HEK293 (cell line): ENCODE results near the gene CMPK1.
A peak's percentile ranks its signal among the peaks of the same experiment; 100 is the strongest.

Source experiments
- CTCF ChIA-PET: fragments of 350-600 bp; formaldehyde crosslinking; extraction: SDS; loops from one replicate; lab custom pipeline; 2021; ENCODE audit warnings: antibody characterized with exemption; lab: Yijun Ruan, JAX
- POLR2A ChIA-PET: fragments of 300-600 bp; formaldehyde crosslinking; extraction: SDS; loops from one replicate; lab custom pipeline; 2020; ENCODE audit warnings: antibody characterized with exemption, inconsistent platforms; lab: Yijun Ruan, JAX
- H3K27ac ChIP-seq: fragments of 200-500 bp; sonication (Bioruptor generic); 2 replicates; pipeline ENCODE4 v1.5.1; 2014; ENCODE audit warnings: low read depth, low read length, control low read depth, inconsistent platforms; ENCODE audit errors: extremely low read depth
- H3K36me3 ChIP-seq, 2 experiments: fragments of 200-500 bp in 1 of 2; sonication (Bioruptor generic) in 1 of 2; 1 replicate in 1 of 2; 2 replicates in 1 of 2; pipeline ENCODE4 v1.5.1; 2014 to 2017; ENCODE audit warnings: inconsistent platforms in 2 of 2, low read length in 2 of 2; ENCODE audit not compliant: control insufficient read depth in 2 of 2, insufficient read depth in 1 of 2
- H3K4me1 ChIP-seq: fragments of 200-500 bp; sonication (Bioruptor generic); 2 replicates; pipeline ENCODE4 v1.5.1; 2014; ENCODE audit warnings: mild to moderate bottlenecking, low read length, inconsistent platforms; ENCODE audit not compliant: control insufficient read depth, insufficient read depth
- H3K4me3 ChIP-seq: 2 replicates; pipeline ENCODE4 v1.5.1; 2011; ENCODE audit warnings: low read depth, mild to moderate bottlenecking, control low read depth, low read length, moderate library complexity
- H3K9me3 ChIP-seq: fragments of 200-500 bp; sonication (Bioruptor generic); 2 replicates; pipeline ENCODE4 v1.5.1; 2014; ENCODE audit warnings: low read depth, low read length, inconsistent platforms; ENCODE audit not compliant: control insufficient read depth, insufficient read depth
- CTCF ChIP-seq: fragments of 450-650 bp; formaldehyde crosslinking; IDR thresholded peaks from 2 replicates; pipeline ENCODE4 v1.5.1; 2016; ENCODE audit warnings: missing biosample characterization, missing genetic modification characterization
- KLF9 ChIP-seq: fragments of 450-650 bp; formaldehyde crosslinking; IDR thresholded peaks from 2 replicates; pipeline ENCODE4 v1.5.1; 2016; ENCODE audit warnings: missing biosample characterization, missing genetic modification characterization, low read depth
- PRDM1 ChIP-seq: fragments of 450-650 bp; formaldehyde crosslinking; IDR thresholded peaks from 2 replicates; pipeline ENCODE4; 2016; ENCODE audit warnings: missing biosample characterization, missing genetic modification characterization
- PRDM10 ChIP-seq: fragments of 450-650 bp; formaldehyde crosslinking; IDR thresholded peaks from 2 replicates; pipeline ENCODE4 v1.5.1; 2016; ENCODE audit warnings: missing biosample characterization, missing genetic modification characterization
- PRDM4 ChIP-seq: fragments of 450-650 bp; formaldehyde crosslinking; IDR thresholded peaks from 2 replicates; pipeline ENCODE4 v1.5.1; 2017; ENCODE audit warnings: missing biosample characterization, missing genetic modification characterization
- TRIM28 ChIP-seq: IDR thresholded peaks from 2 replicates; pipeline ENCODE4 v1.6.1; 2011; ENCODE audit warnings: low read length, control low read depth, borderline replicate concordance
- ZBTB17 ChIP-seq: fragments of 450-650 bp; formaldehyde crosslinking; IDR thresholded peaks from 2 replicates; pipeline ENCODE4 v1.5.1; 2016; ENCODE audit warnings: missing biosample characterization, missing genetic modification characterization
- ZNF121 ChIP-seq: fragments of 450-650 bp; formaldehyde crosslinking; IDR thresholded peaks from 2 replicates; pipeline ENCODE4 v1.5.1; 2016; ENCODE audit warnings: missing biosample characterization, missing genetic modification characterization
- ZNF2 ChIP-seq: fragments of 450-650 bp; formaldehyde crosslinking; IDR thresholded peaks from 2 replicates; pipeline ENCODE4 v1.5.1; 2016; ENCODE audit warnings: missing biosample characterization, missing genetic modification characterization
- ZNF266 ChIP-seq: fragments of 450-650 bp; formaldehyde crosslinking; IDR thresholded peaks from 2 replicates; pipeline ENCODE4 v1.5.1; 2016; ENCODE audit warnings: missing biosample characterization, missing genetic modification characterization, low read depth
- ZNF335 ChIP-seq: fragments of 450-650 bp; formaldehyde crosslinking; conservative IDR thresholded peaks from 2 replicates; pipeline ENCODE4 v1.5.1; 2016; ENCODE audit warnings: missing biosample characterization, missing genetic modification characterization
- ZNF341 ChIP-seq: fragments of 450-650 bp; formaldehyde crosslinking; IDR thresholded peaks from 2 replicates; pipeline ENCODE4; 2016; ENCODE audit warnings: low read depth, missing biosample characterization, missing genetic modification characterization
- ZNF354C ChIP-seq: fragments of 450-650 bp; formaldehyde crosslinking; IDR thresholded peaks from 2 replicates; pipeline ENCODE4 v1.5.1; 2016; ENCODE audit warnings: missing biosample characterization, missing genetic modification characterization, low read depth, borderline replicate concordance
- ZNF366 ChIP-seq: fragments of 450-650 bp; formaldehyde crosslinking; conservative IDR thresholded peaks from 2 replicates; pipeline ENCODE4 v1.5.1; 2016; ENCODE audit warnings: missing biosample characterization, missing genetic modification characterization
- ZNF391 ChIP-seq: fragments of 450-650 bp; formaldehyde crosslinking; IDR thresholded peaks from 2 replicates; pipeline ENCODE4 v1.5.1; 2016; ENCODE audit warnings: low read depth, missing biosample characterization, missing genetic modification characterization, borderline replicate concordance
- ZNF423 ChIP-seq: fragments of 450-650 bp; formaldehyde crosslinking; IDR thresholded peaks from 2 replicates; pipeline ENCODE4 v1.5.1; 2016; ENCODE audit warnings: missing biosample characterization, missing genetic modification characterization
- ZNF433 ChIP-seq: fragments of 450-650 bp; formaldehyde crosslinking; IDR thresholded peaks from 2 replicates; pipeline ENCODE4 v1.5.1; 2016; ENCODE audit warnings: missing biosample characterization, missing genetic modification characterization, low read depth
- ZNF501 ChIP-seq: fragments of 450-650 bp; formaldehyde crosslinking; IDR thresholded peaks from 2 replicates; pipeline ENCODE4 v1.5.1; 2016; ENCODE audit warnings: missing biosample characterization, missing genetic modification characterization
- ZNF645 ChIP-seq: fragments of 450-650 bp; formaldehyde crosslinking; IDR thresholded peaks from 2 replicates; pipeline ENCODE4; 2016; ENCODE audit warnings: missing biosample characterization, missing genetic modification characterization
- ZNF664 ChIP-seq: fragments of 450-650 bp; formaldehyde crosslinking; IDR thresholded peaks from 2 replicates; pipeline ENCODE4 v1.5.1; 2016; ENCODE audit warnings: missing biosample characterization, missing genetic modification characterization
- ZNF76 ChIP-seq: fragments of 450-650 bp; formaldehyde crosslinking; IDR thresholded peaks from 2 replicates; pipeline ENCODE4; 2016; ENCODE audit warnings: low read depth, missing biosample characterization, missing genetic modification characterization, borderline replicate concordance
- ZSCAN16 ChIP-seq: fragments of 450-650 bp; formaldehyde crosslinking; IDR thresholded peaks from 2 replicates; pipeline ENCODE4 v1.5.1; 2016; ENCODE audit warnings: missing biosample characterization, missing genetic modification characterization
- ZSCAN23 ChIP-seq: fragments of 450-650 bp; formaldehyde crosslinking; IDR thresholded peaks from 2 replicates; pipeline ENCODE4 v1.5.1; 2016; ENCODE audit warnings: missing biosample characterization, missing genetic modification characterization

CMPK1 gene

GRCh38 chr1:47332779-47333577, 612 bp upstream of the CMPK1 start:
- Histone ChIP-seq H3K36me3 (peaks cover 4 to 5% of the 10 kb centered on the region in 2 experiments; a peak in 2 of 3 replicates), H3K4me1 (no peaks in the 10 kb centered on the region), H3K4me3 (peak overlapping the region; percentile 84), H3K27ac (peak overlapping the region; percentile 99), H3K9me3 (no peaks in the 10 kb centered on the region)
- TF ChIP-seq ZNF645 (no peak), ZSCAN23 (tag by site-specific recombination) (no peak), ZNF335 (tag by site-specific recombination) (peak; percentile 49; the same call in 1 of the 2 replicates), PRDM10 (tag by site-specific recombination) (no peak), ZNF121 (tag by site-specific recombination) (0 out of 2 replicates have a peak, but pooled peaks have one; percentile 38), ZNF366 (0 out of 2 replicates have a peak, but pooled peaks have one; percentile 26), KLF9 (tag by site-specific recombination) (no peak), ZNF501 (tag by site-specific recombination) (peak; percentile 33; the same call in 1 of the 2 replicates), ZNF391 (tag by site-specific recombination) (peak; percentile 14; the same call in 1 of the 2 replicates), PRDM4 (no peak), ZSCAN16 (no peak), PRDM1 (tag by site-specific recombination) (peak; percentile 90), TRIM28 (peak; percentile 76; the same call in 1 of the 2 replicates)
- ChIA-PET POLR2A (interaction anchor here (0.5 to 4.7 kb wide), 9 partner anchors 8 to 393 kb away, joined by 3 to 88 read pairs (median 4); partner anchors contain the start of genes FOXD2 and STIL), CTCF (interaction anchor here (0.8 to 2.8 kb wide), 3 partner anchors 9 to 19 kb away, joined by 4 to 20 read pairs (median 9); partner anchors contain the start of gene STIL)

GRCh38 chr1:47333922-47334764, 553 bp downstream of the CMPK1 start:
- no peaks in the 10 kb centered on the region for H3K9me3 ChIP-seq
- no peaks in the 10 kb centered on the region for H3K4me1 ChIP-seq
- H3K27ac ChIP-seq, result peak overlapping the region; percentile 99
- CTCF ChIA-PET, result interaction anchor here (0.8 to 2.8 kb wide), 4 partner anchors 10 to 71 kb away, joined by 3 to 20 read pairs (median 6); partner anchors contain the start of gene STIL
- POLR2A ChIA-PET, result interaction anchor here (0.5 to 4.7 kb wide), 10 partner anchors 8 to 392 kb away, joined by 3 to 88 read pairs (median 4); partner anchors contain the start of genes FOXD2 and STIL
- peaks cover 5 to 6% of the 10 kb centered on the region in 2 experiments; a peak in 2 of 3 replicates for H3K36me3 ChIP-seq
- peak overlapping the region; percentile 84 for H3K4me3 ChIP-seq
- peak; percentile 88 for TF ChIP-seq ZNF76 (tag by site-specific recombination)
- TF ChIP-seq CTCF (tag by site-specific recombination), result peak; percentile 64; the same call in 1 of the 2 replicates
- TF ChIP-seq ZNF423 (tag by site-specific recombination), result no peak
- no peak for TF ChIP-seq ZNF2 (tag by site-specific recombination)
- no peak for TF ChIP-seq ZNF266 (tag by site-specific recombination)
- TF ChIP-seq ZNF341, result peak; percentile 66
- TF ChIP-seq ZNF354C (tag by site-specific recombination), result no peak
- TF ChIP-seq ZNF433, result no peak
- no peak for TF ChIP-seq ZNF664
- 0 out of 2 replicates have a peak, but pooled peaks have one; percentile 83 for TF ChIP-seq ZBTB17
